Measurements from ENCODE around the gene NOP53. TPM values are rescaled to one million over a fixed set of nuclear protein-coding genes. Genes with fewer than 3 reads are reported as not detected.

Gene NOP53
- total RNA-seq, 4 donors from 2014 or later: 141 to 262 (median 150) TPM

GRCh38 chr19:47778049-47778953 lies 33.0 kb downstream of the NOP53 start, which contains the start of gene SELENOW:
Gene SELENOW, plus strand, starts transcription at chr19:47778703. Its CDS starts 83 bp downstream, at chr19:47778786.
- H3K9me3 ChIP-seq: no peaks in the 10 kb centered on the region
- no peaks in the 10 kb centered on the region for H3K27me3 ChIP-seq
- in situ Hi-C loops (cut with MboI; ENCODE audit: low sequenced_read_pairs in 4 of 4) (no loop called here), intact Hi-C loops (cut with DNase I; ENCODE audit: low total_unique reads) (loop anchor here (2.0 to 10.0 kb wide), 3 partner anchors 34 to 1986 kb away; partner anchors contain the start of genes AP2A1, BICRA, NOP53 and TSKS)
- TF ChIP-seq CTCF (IDR thresholded peaks at IDR 0.05 in 4 of 5, conservative IDR thresholded peaks at IDR 0.05 in 1 of 5) (peak in 1 of 5 experiments; percentile 19), POLR2A (IDR thresholded peaks at IDR 0.05) (peak; percentile 96 to 98)
- H3K4me3 ChIP-seq: peak within 1 kb of the TSS; percentile 74 to 98 (median 90)
- peak; percentile 61 to 68 for ATAC-seq
- peak; percentile 48 to 81 for DNase-seq
- H3K4me1 ChIP-seq: peaks cover 37 to 41% of the 10 kb centered on the region in 2 donors
- peaks cover 0 to 19% of the 10 kb centered on the region in 2 donors for H3K36me3 ChIP-seq
- peak within 1 kb of the TSS; percentile 93 to 99 (median 95) for H3K27ac ChIP-seq

GRCh38 chr19:47778954-47779351 lies 33.6 kb downstream of the NOP53 start:
- intact Hi-C loops (cut with DNase I; ENCODE audit: low total_unique reads): loop anchor here (2.0 to 10.0 kb wide), 3 partner anchors 34 to 1986 kb away; partner anchors contain the start of genes AP2A1, BICRA, NOP53 and TSKS

GRCh38 chr19:47779524-47780214 lies 34.3 kb downstream of the NOP53 start:
- DNase-seq: peak; percentile 82 to 95
- H3K9me3 ChIP-seq: no peaks in the 10 kb centered on the region
- H3K27ac ChIP-seq: peak overlapping the region; percentile 93 to 99 (median 95)
- peaks cover 0 to 32% of the 10 kb centered on the region in 2 donors for H3K36me3 ChIP-seq
- peaks cover 41% of the 10 kb centered on the region in 2 donors for H3K4me1 ChIP-seq
- H3K4me3 ChIP-seq: peak overlapping the region; percentile 74 to 98 (median 90)
- in situ Hi-C loops (cut with MboI; ENCODE audit: low sequenced_read_pairs in 4 of 4): no loop called here
- TF ChIP-seq POLR2A (IDR thresholded peaks at IDR 0.05) (peak; percentile 71 to 86), CTCF (IDR thresholded peaks at IDR 0.05 in 4 of 5, conservative IDR thresholded peaks at IDR 0.05 in 1 of 5) (no peak)
- H3K27me3 ChIP-seq: no peaks in the 10 kb centered on the region
- intact Hi-C loops (cut with DNase I; ENCODE audit: low total_unique reads): loop anchor here (2.0 to 10.0 kb wide), 4 partner anchors 35 to 1985 kb away; partner anchors contain the start of genes AP2A1, BICRA, NOP53 and TSKS
- peak; percentile 83 to 91 for ATAC-seq

More at GRCh38 chr19:47778954-47779351, 33.6 kb downstream of the NOP53 start:
- ATAC-seq (peak; percentile 24 to 52), DNase-seq (peak; percentile 35 to 75)
- no peak for TF ChIP-seq POLR2A (IDR thresholded peaks at IDR 0.05)
- no peak for TF ChIP-seq CTCF (IDR thresholded peaks at IDR 0.05 in 4 of 5, conservative IDR thresholded peaks at IDR 0.05 in 1 of 5)
- peaks cover 41% of the 10 kb centered on the region in 2 donors for H3K4me1 ChIP-seq
- H3K27ac ChIP-seq: peak overlapping the region; percentile 93 to 99 (median 95)
- no peaks in the 10 kb centered on the region for H3K9me3 ChIP-seq
- in situ Hi-C loops (cut with MboI; ENCODE audit: low sequenced_read_pairs in 4 of 4): no loop called here
- peaks cover 0 to 25% of the 10 kb centered on the region in 2 donors for H3K36me3 ChIP-seq
- H3K4me3 ChIP-seq: peak overlapping the region; percentile 74 to 98 (median 90)
- H3K27me3 ChIP-seq: no peaks in the 10 kb centered on the region

GRCh38 chr19:47780215-47780551 lies 34.8 kb downstream of the NOP53 start:
- no peak for ATAC-seq
- in situ Hi-C loops (cut with MboI; ENCODE audit: low sequenced_read_pairs in 4 of 4) (no loop called here), intact Hi-C loops (cut with DNase I; ENCODE audit: low total_unique reads) (loop anchor here (5.0 kb wide), 1 partner anchor 268 kb away; no protein-coding TSS in a partner anchor)
- Histone ChIP-seq H3K27me3 (no peaks in the 10 kb centered on the region), H3K4me1 (peaks cover 41% of the 10 kb centered on the region in 2 donors), H3K4me3 (peak overlapping the region; percentile 74 to 98 (median 90)), H3K27ac (peak overlapping the region; percentile 93 to 99 (median 95)), H3K9me3 (no peaks in the 10 kb centered on the region), H3K36me3 (peaks cover 0 to 35% of the 10 kb centered on the region in 2 donors)
- peak in 1 of 2 donors; percentile 33 for DNase-seq
- TF ChIP-seq POLR2A (IDR thresholded peaks at IDR 0.05) (no peak), CTCF (IDR thresholded peaks at IDR 0.05 in 4 of 5, conservative IDR thresholded peaks at IDR 0.05 in 1 of 5) (no peak)
